Ovary (tissue), 9 donors: ENCODE data around the gene PRKAG1. TPM values are rescaled to one million over a fixed set of nuclear protein-coding genes. Genes with fewer than 3 reads are reported as not detected.
A peak's percentile ranks its signal among the peaks of the same experiment; 100 is the strongest.

Source experiments
- DNase-seq, 5 donors: peaks; one replicate each; pipeline ENCODE4 v3.0.0-alpha.2; 2019 to 2020
- H3K27ac ChIP-seq, 2 donors: fragments of 200-600 bp; one replicate each; pipeline versions ENCODE4 v1.5.1 to v1.8.0; 2019 to 2022
- H3K27me3 ChIP-seq: fragments of 200-600 bp; one replicate; pipeline ENCODE4 v1.8.0; 2022
- H3K36me3 ChIP-seq: fragments of 200-600 bp; sonication (generic); one replicate; pipeline ENCODE4 v1.5.1; 2019
- H3K4me1 ChIP-seq: one replicate; pipeline ENCODE4 v1.8.1; 2013; ENCODE audit warnings: mild to moderate bottlenecking, moderate library complexity; ENCODE audit not compliant: insufficient read depth
- H3K4me3 ChIP-seq: fragments of 200-600 bp; sonication (generic); one replicate; pipeline ENCODE4 v1.5.1; 2017
- H3K9me3 ChIP-seq, 2 donors: fragments of 200-600 bp in 1 of 2; sonication (generic) in 1 of 2; one replicate each; pipeline versions ENCODE4 v1.5.1 to v1.8.1; 2013 to 2019; ENCODE audit warnings: mild to moderate bottlenecking in 1 of 2, moderate library complexity in 1 of 2
- EP300 ChIP-seq: sonication (generic); formaldehyde crosslinking; IDR thresholded peaks from one replicate; pipeline ENCODE4 v1.6.1; 2017; ENCODE audit warnings: antibody characterized with exemption
- POLR2A ChIP-seq: fragments of 450-650 bp; IDR thresholded peaks from one replicate; pipeline ENCODE4 v1.6.1; 2017; ENCODE audit warnings: antibody characterized with exemption, mild to moderate bottlenecking, moderate library complexity
- WGBS, 3 donors: extraction: QIAGEN DNeasy Blood & Tissue Kit in 1 of 3; methylation state at CpG; one replicate each; pipeline versions ENCODE4 v1.1.5 to v1.1.7; 2013 to 2017; 5-methylcytosine and 5-hydroxymethylcytosine counted together
- intact Hi-C, 4 donors: fragments of 100-400 bp; cut with DNase I; formaldehyde crosslinking; loops; one replicate each; pipeline versions ENCODE4 v1.11.0 to v1.15.1; 2022 to 2023
- polyA plus RNA-seq, 2 donors: library from polyadenylated mRNA; stranded (reverse); fragments of 200-250 nt in 1 of 2; fragments of 350-450 nt in 1 of 2; fragmentation: Illumina TruSeq in 1 of 2; extraction: RNeasy Lipid Tissue Mini Kit (QIAGEN cat#74804) in 1 of 2; gene quantifications; one replicate each; pipeline ENCODE4 v1.2.3, GENCODE V29; 2013 to 2014
- total RNA-seq, 7 donors: library from RNA; depleted of rRNA in 2 of 7; stranded (reverse); fragments of >200 nt in 2 of 7; fragmentation: NEBNext Ultra II Directional in 3 of 7; extraction: Animal tissue kit (Norgen Biotek cat#: 25700) in 3 of 7; gene quantifications; one replicate each; pipeline versions ENCODE4 v1.1.0 to v1.2.4, GENCODE V29; 2016 to 2023
- TF ChIP-seq, protein P1 (sequence below), 3 donors: fragments of 450-650 bp in 2 of 3; fragments of 200-600 bp in 1 of 3; IDR thresholded peaks; one replicate each; pipeline versions ENCODE4 v1.5.1 to v1.8.0; 2016 to 2022; ENCODE audit warnings: antibody characterized with exemption in 3 of 3, mild to moderate bottlenecking in 1 of 3
- donor health status: DM: no; HTN: no; CAD: no; lungs with moderate emphysema.
- donor health status: DM: no; HTN: no; CAD: no.
- donor health status: Bipolar disorder and iron deficiency.
- donor health status: DM: yes; HTN: yes; CAD: no.
- donor health status: DM: no; HTN: no; CAD: no.
- donor health status: DM: yes; HTN: yes; CAD: no.

PRKAG1 gene
- total and polyA plus RNA-seq, 9 donors, result 25.6 to 98.5 (median 38.3) TPM

- no peak for DNase-seq
Measured at GRCh38 chr12:48990552-48990951, 28.0 kb downstream of the PRKAG1 start.

GRCh38 chr12:48988030-48988649 lies 30.4 kb downstream of the PRKAG1 start:
- WGBS, 3 donors, result 24 to 26% (median 26%) methylated on average over 16 of the region's 16 CpGs
- H3K27me3 ChIP-seq, result no peaks in the 10 kb centered on the region

More at GRCh38 chr12:48990552-48990951, 28.0 kb downstream of the PRKAG1 start:
- H3K27me3 ChIP-seq, result no peaks in the 10 kb centered on the region
- intact Hi-C loops, result loop anchor here in 1 of 4 donors (10.0 kb wide), 1 partner anchor 126 kb away; the partner anchor contains the start of gene RND1
- H3K36me3 ChIP-seq, result no peaks in the 10 kb centered on the region
- TF ChIP-seq, protein P1, sequence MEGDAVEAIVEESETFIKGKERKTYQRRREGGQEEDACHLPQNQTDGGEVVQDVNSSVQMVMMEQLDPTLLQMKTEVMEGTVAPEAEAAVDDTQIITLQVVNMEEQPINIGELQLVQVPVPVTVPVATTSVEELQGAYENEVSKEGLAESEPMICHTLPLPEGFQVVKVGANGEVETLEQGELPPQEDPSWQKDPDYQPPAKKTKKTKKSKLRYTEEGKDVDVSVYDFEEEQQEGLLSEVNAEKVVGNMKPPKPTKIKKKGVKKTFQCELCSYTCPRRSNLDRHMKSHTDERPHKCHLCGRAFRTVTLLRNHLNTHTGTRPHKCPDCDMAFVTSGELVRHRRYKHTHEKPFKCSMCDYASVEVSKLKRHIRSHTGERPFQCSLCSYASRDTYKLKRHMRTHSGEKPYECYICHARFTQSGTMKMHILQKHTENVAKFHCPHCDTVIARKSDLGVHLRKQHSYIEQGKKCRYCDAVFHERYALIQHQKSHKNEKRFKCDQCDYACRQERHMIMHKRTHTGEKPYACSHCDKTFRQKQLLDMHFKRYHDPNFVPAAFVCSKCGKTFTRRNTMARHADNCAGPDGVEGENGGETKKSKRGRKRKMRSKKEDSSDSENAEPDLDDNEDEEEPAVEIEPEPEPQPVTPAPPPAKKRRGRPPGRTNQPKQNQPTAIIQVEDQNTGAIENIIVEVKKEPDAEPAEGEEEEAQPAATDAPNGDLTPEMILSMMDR (IDR thresholded peaks at IDR 0.05), result no peak
- no peak for TF ChIP-seq POLR2A
- no peak for TF ChIP-seq EP300
- no peak overlapping the region for H3K27ac ChIP-seq
- H3K4me1 ChIP-seq, result no peaks in the 10 kb centered on the region
- no peaks in the 10 kb centered on the region for H3K9me3 ChIP-seq
- H3K4me3 ChIP-seq, result no peak overlapping the region

DNA sequence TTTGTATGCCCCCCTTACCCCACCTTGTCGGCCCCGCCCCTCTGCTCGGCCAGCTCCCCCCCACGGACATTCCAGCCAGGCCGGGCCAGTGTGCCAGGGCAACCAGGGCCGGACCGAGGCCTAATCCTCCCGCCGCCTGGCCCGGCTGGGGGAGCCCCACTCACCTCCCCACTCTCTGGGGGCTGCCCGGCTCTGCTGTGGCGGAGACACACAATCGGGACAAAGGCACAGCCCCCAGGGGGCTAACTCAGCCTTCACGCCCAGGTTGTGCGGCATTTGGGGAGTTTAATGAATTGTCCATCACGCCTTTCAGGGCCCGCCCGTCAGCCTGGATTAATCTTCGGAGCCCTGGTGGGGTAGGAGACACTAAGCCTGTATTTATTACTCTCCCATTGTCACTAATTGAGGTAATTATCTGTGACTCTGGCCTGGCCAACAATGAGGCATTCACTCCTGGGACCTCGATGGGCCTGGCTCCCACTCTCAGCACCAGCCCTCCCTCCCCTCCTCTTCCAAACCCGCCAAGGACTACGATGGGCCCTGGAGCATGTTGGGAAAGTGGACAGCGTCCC lies 31.8 kb downstream of the PRKAG1 start:
- DNase-seq, result no peak
- no peaks in the 10 kb centered on the region for H3K4me1 ChIP-seq
- TF ChIP-seq POLR2A, result no peak
- TF ChIP-seq, protein P1 (IDR thresholded peaks at IDR 0.05), result no peak
- no peak for TF ChIP-seq EP300
- no peaks in the 10 kb centered on the region for H3K9me3 ChIP-seq
- H3K4me3 ChIP-seq, result no peak overlapping the region
- H3K27me3 ChIP-seq, result no peaks in the 10 kb centered on the region
- H3K27ac ChIP-seq, result no peak overlapping the region
- WGBS, 3 donors, result 48 to 55% (median 53%) methylated on average over 22 to 23 of the region's 23 CpGs
- H3K36me3 ChIP-seq, result no peaks in the 10 kb centered on the region
- intact Hi-C loops, result loop anchor here in 1 of 4 donors (10.0 kb wide), 1 partner anchor 62 kb away; the partner anchor contains the start of gene FKBP11

More at GRCh38 chr12:48988030-48988649, 30.4 kb downstream of the PRKAG1 start:
- Histone ChIP-seq H3K36me3 (no peaks in the 10 kb centered on the region), H3K9me3 (no peaks in the 10 kb centered on the region), H3K4me3 (no peak overlapping the region), H3K27ac (no peak overlapping the region), H3K4me1 (no peaks in the 10 kb centered on the region)
- no peak for TF ChIP-seq POLR2A
- no peak for TF ChIP-seq EP300
- TF ChIP-seq, protein P1 (IDR thresholded peaks at IDR 0.05), result no peak
- DNase-seq, result peak in 2 of 5 donors; percentile 45 to 62
- intact Hi-C loops, result loop anchor here in 1 of 4 donors (10.0 kb wide), 1 partner anchor 63 kb away; the partner anchor contains the start of gene FKBP11

DNA sequence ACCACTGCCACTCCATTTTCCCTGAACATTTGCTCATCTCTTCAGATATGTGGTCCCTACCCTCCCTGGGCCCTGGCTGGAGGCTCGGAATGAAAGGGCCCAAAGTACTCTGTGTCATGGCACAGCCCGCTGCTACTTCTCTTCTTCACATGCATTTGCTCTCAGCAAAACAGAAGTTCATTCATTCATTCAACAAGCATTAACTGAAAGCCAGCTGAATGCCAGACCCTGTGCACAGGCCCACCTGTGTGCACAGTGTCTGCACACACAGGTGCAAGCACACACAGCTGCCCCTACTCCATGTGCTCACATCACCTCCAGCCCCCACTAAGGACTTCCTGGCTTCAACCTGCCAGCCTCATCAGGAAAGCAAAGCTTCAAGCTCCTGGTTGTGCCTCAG lies 32.7 kb downstream of the PRKAG1 start:
- Histone ChIP-seq H3K27ac (no peak overlapping the region), H3K36me3 (no peaks in the 10 kb centered on the region), H3K4me1 (peaks cover 2% of the 10 kb centered on the region), H3K27me3 (no peaks in the 10 kb centered on the region), H3K9me3 (no peaks in the 10 kb centered on the region), H3K4me3 (no peak overlapping the region)
- WGBS, 3 donors, result 50 to 60% (median 52%) methylated on average over 2 of the region's 2 CpGs
- no peak for TF ChIP-seq EP300
- no peak for TF ChIP-seq POLR2A
- TF ChIP-seq, protein P1 (IDR thresholded peaks at IDR 0.05), result no peak
- DNase-seq, result no peak
- intact Hi-C loops, result loop anchor here in 1 of 4 donors (10.0 kb wide), 1 partner anchor 61 kb away; the partner anchor contains the start of gene FKBP11
